SK-N-SH treated with all-trans-retinoic acid at 6 μM for 48 hours (cell line): ENCODE measurements around the gene DIP2A.

Experiments used
- ARNTL ChIP-seq: fragments of 450-650 bp; formaldehyde crosslinking; IDR thresholded peaks from 2 replicates; pipeline ENCODE4 v1.5.0; 2020; ENCODE audit warnings: low read depth, mild to moderate bottlenecking, moderate library complexity, borderline replicate concordance
- CSDC2 ChIP-seq: fragments of 250-450 bp; sonication (Bioruptor Pico); IDR thresholded peaks from 2 replicates; pipeline ENCODE4 v1.5.0; 2020; ENCODE audit warnings: mild to moderate bottlenecking, moderate library complexity
- ESRRG ChIP-seq: fragments of 250-450 bp; sonication (Bioruptor Pico); IDR thresholded peaks from 2 replicates; pipeline ENCODE4 v1.6.1; 2021; ENCODE audit warnings: mild to moderate bottlenecking
- ISL1 ChIP-seq: fragments of 250-450 bp; sonication (Bioruptor Pico); IDR thresholded peaks from 2 replicates; pipeline ENCODE4 v2.1.2; 2022; ENCODE audit warnings: mild to moderate bottlenecking, moderate library complexity
- PATZ1 ChIP-seq: fragments of 250-450 bp; sonication (Bioruptor Pico); IDR thresholded peaks from 2 replicates; pipeline ENCODE4 v1.8.0; 2020; ENCODE audit warnings: mild to moderate bottlenecking, moderate library complexity, borderline replicate concordance
- RARB ChIP-seq: fragments of 250-450 bp; sonication (Bioruptor Pico); IDR thresholded peaks from 2 replicates; pipeline ENCODE4 v1.8.0; 2021; ENCODE audit warnings: mild to moderate bottlenecking, moderate library complexity
- SNAI2 ChIP-seq: fragments of 250-450 bp; sonication (Bioruptor Pico); IDR thresholded peaks from 2 replicates; pipeline ENCODE4 v1.5.0; 2020; ENCODE audit warnings: mild to moderate bottlenecking, moderate library complexity
- TCF4 ChIP-seq: fragments of 250-450 bp; sonication (Bioruptor Pico); IDR thresholded peaks from 2 replicates; pipeline ENCODE4 v1.8.0; 2021; ENCODE audit warnings: mild to moderate bottlenecking, moderate library complexity, borderline replicate concordance
- TOX ChIP-seq: fragments of 250-450 bp; sonication (Bioruptor Pico); IDR thresholded peaks from 2 replicates; pipeline ENCODE4 v1.8.0; 2021; ENCODE audit warnings: mild to moderate bottlenecking, moderate library complexity, borderline replicate concordance
- TSHZ2 ChIP-seq: fragments of 250-450 bp; sonication (Bioruptor Pico); IDR thresholded peaks from 2 replicates; pipeline ENCODE4 v1.5.0; 2020; ENCODE audit warnings: mild to moderate bottlenecking, moderate library complexity
- ZFP3 ChIP-seq: fragments of 250-450 bp; sonication (Bioruptor Pico); IDR thresholded peaks from 2 replicates; pipeline ENCODE4 v1.5.0; 2020; ENCODE audit warnings: mild to moderate bottlenecking, moderate library complexity
- ZNF565 ChIP-seq: fragments of 450-650 bp; formaldehyde crosslinking; conservative IDR thresholded peaks from 2 replicates; pipeline ENCODE4 v1.5.0; 2020; ENCODE audit warnings: low read depth, mild to moderate bottlenecking, moderate library complexity
- ZNF70 ChIP-seq: fragments of 450-650 bp; formaldehyde crosslinking; IDR thresholded peaks from 2 replicates; pipeline ENCODE4 v1.5.0; 2020; ENCODE audit warnings: mild to moderate bottlenecking, moderate library complexity

GRCh38 chr21:46486481-46487126 lies 27.9 kb downstream of the DIP2A start:
- TF ChIP-seq ZFP3 (no peak), TCF4 (CRISPR knock-in tag) (no peak), PATZ1 (no peak), TSHZ2 (CRISPR knock-in tag) (no peak), ISL1 (CRISPR knock-in tag) (no peak), SNAI2 (CRISPR knock-in tag) (no peak), RARB (no peak), CSDC2 (CRISPR knock-in tag) (no peak), ZNF70 (CRISPR knock-in tag) (no peak), ARNTL (CRISPR knock-in tag) (no peak), ESRRG (no peak), ZNF565 (CRISPR knock-in tag) (no peak), TOX (CRISPR knock-in tag) (no peak)
